GM12875 (cell line): Measurements from ENCODE around the gene HAP1.

Source experiments
- H3K4me3 ChIP-seq: one replicate; pipeline ENCODE4 v1.5.1; 2011; ENCODE audit warnings: low read depth, low read length, control low read depth
- TF ChIP-seq, protein P1 (sequence below): IDR thresholded peaks from 2 replicates; pipeline ENCODE4 v1.5.1; 2011; ENCODE audit warnings: low read depth, mild to moderate bottlenecking, control low read depth, inconsistent platforms, low read length, moderate library complexity, borderline replicate concordance; ENCODE audit not compliant: insufficient read depth

Gene HAP1

DNA sequence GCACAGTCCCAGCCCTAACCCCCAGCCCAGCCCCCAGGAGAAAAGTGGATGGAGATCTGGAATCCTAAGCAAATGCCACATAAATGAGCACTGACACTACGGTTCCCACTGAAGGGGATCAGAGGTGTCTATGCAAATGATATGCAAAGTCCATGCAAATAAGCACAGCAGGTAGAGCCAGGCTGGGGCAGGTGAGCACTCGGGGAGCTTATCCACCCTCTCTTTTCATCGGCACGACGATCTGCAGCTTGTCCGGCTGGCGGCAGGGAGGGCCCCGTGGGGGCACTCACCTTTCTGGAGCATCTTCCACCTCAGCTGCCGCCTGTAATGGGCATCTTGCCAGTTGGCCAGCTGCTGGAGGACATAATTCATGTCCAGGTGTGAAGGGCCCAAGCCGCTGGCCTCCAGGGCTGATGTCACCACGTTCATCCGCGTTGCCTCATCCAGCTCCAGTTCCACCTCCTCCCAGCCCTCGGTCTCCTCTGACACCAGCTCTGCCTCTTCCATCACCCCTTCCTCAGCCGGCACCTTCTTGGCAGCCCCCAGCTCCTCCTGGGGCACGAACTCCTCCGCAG, 9.9 kb downstream of the HAP1 start:
- H3K4me3 ChIP-seq, result no peak overlapping the region
- TF ChIP-seq, protein P1, sequence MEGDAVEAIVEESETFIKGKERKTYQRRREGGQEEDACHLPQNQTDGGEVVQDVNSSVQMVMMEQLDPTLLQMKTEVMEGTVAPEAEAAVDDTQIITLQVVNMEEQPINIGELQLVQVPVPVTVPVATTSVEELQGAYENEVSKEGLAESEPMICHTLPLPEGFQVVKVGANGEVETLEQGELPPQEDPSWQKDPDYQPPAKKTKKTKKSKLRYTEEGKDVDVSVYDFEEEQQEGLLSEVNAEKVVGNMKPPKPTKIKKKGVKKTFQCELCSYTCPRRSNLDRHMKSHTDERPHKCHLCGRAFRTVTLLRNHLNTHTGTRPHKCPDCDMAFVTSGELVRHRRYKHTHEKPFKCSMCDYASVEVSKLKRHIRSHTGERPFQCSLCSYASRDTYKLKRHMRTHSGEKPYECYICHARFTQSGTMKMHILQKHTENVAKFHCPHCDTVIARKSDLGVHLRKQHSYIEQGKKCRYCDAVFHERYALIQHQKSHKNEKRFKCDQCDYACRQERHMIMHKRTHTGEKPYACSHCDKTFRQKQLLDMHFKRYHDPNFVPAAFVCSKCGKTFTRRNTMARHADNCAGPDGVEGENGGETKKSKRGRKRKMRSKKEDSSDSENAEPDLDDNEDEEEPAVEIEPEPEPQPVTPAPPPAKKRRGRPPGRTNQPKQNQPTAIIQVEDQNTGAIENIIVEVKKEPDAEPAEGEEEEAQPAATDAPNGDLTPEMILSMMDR, result no peak

DNA sequence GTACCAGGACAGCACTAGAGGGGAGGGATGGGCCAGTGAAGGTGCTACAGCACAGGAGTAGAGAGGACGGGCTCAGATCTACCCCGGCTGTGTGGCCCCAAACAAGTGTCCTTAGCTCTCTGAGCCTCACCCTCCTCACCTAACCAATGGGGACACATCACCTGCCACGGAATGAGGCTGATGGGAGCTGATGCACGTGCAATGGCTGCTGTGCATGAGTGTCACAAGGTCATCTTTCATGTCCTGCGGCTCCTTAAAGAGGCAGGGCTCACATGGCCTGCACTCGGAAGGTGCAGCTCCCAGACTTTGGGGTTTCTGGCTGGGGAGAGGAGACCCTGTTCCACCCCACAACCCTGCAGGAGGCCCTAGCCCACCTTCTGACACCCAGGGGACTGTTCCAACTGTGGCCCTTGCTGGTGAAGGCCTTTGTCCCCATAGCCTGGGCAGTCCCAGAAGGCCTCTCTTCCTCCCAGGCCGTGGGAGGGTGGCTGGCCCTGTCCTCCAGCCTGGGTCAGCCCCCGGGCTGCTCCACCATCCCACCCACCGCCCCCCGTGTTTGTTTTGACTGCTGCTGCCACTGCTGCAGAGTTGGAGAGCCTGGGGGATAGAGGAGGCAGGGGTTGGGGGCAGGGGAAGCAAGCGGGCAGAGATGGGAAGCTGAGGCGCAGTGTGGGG, 10.5 kb downstream of the HAP1 start:
- TF ChIP-seq, protein P1, result no peak
- H3K4me3 ChIP-seq, result no peak overlapping the region

GRCh38 chr17:41722231-41722630, 12.2 kb downstream of the HAP1 start:
- H3K4me3 ChIP-seq, result no peak overlapping the region
- TF ChIP-seq, protein P1, result no peak

DNA sequence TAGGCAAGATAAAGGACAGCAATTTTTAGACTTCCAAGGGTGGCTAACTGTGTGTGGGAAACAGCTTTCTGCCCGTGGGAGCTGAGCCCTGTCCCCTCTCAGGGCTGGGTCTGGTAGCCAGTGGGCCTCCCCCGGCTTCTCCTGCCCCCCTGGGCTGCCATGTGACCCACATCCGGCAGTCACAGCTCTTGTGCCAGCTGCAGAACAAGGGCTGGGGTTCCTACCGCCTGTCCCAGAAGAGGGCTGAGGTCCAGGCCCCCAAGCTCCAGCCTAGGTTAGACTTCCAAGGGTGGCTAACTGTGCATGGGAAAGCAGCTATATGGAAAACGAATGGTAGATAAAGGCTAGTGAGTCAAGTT, 16.2 kb downstream of the HAP1 start:
- no peak overlapping the region for H3K4me3 ChIP-seq

GRCh38 chr17:41717408-41718286, 16.8 kb downstream of the HAP1 start:
- H3K4me3 ChIP-seq, result no peak overlapping the region
- TF ChIP-seq, protein P1, result no peak

More for the DNA sequence above, 16.2 kb downstream of the HAP1 start:
- TF ChIP-seq, protein P1, result no peak

- TF ChIP-seq, protein P1, result no peak
- H3K4me3 ChIP-seq, result no peak within 1 kb of the TSS
These were observed 22.6 kb downstream of the HAP1 start, which contains the start of gene GAST for GRCh38 chr17:41711669-41712400. Gene GAST (plus strand): TSS chr17:41712331. CDS start chr17:41715437, 3,106 bp downstream.
